Measurements from ENCODE around the gene MARCHF10.
"Not testable (repeated sequence)": the region's sequence is repeated elsewhere in the genome, so short reads cannot be mapped to it uniquely, and the experiment has no call there.

MARCHF10 gene, protein sequence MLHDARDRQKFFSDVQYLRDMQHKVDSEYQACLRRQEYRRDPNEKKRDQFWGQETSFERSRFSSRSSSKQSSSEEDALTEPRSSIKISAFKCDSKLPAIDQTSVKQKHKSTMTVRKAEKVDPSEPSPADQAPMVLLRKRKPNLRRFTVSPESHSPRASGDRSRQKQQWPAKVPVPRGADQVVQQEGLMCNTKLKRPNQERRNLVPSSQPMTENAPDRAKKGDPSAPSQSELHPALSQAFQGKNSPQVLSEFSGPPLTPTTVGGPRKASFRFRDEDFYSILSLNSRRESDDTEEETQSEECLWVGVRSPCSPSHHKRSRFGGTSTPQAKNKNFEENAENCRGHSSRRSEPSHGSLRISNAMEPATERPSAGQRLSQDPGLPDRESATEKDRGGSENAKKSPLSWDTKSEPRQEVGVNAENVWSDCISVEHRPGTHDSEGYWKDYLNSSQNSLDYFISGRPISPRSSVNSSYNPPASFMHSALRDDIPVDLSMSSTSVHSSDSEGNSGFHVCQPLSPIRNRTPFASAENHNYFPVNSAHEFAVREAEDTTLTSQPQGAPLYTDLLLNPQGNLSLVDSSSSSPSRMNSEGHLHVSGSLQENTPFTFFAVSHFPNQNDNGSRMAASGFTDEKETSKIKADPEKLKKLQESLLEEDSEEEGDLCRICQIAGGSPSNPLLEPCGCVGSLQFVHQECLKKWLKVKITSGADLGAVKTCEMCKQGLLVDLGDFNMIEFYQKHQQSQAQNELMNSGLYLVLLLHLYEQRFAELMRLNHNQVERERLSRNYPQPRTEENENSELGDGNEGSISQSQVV

DNA sequence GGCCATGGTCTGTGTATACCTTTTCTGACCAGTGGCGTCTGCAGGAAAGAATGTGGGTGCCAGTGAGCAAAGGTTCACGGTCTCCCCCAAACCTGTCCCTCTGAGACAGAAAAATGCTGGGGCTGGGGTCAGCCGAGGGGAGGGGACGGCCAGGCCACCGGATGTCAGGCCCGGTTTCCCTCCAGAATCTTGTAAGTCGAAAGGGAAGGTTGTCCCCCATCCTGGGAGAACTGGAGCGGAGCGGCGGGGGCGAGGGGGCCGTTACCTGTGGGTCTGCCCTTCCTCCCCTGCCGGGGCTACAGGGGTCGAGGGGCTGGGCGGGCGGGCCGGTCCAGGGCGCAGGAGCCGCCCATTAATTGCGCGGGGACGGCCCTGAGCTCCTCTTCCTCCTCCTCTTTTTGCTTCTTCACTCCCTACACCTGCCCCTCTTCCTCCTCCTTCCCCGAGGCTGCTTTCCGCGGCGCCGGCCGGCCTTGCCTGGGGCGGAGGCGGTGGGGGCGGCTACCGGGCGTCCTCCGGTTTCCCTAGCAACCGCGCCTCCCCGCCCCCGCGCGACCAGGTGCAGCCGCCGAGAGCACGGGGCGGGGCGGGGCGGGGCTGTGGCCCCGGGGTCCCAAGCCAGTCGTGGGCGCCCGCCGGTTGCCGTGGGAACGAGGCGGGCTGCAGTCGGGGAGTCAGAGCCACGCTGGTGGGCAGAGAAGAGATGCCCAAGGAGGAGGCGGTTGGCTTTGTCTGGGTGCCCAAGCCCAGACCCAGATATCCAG lies at the start of gene MARCHF10:
Gene MARCHF10 (minus strand): TSS at position 503 of the 764 bp plus-strand sequence. CDS start 6,579 bp downstream, outside the sequence.
- DNase-seq = peak in 19 of 58 donors; percentile 4 to 62 (median 21)

DNA sequence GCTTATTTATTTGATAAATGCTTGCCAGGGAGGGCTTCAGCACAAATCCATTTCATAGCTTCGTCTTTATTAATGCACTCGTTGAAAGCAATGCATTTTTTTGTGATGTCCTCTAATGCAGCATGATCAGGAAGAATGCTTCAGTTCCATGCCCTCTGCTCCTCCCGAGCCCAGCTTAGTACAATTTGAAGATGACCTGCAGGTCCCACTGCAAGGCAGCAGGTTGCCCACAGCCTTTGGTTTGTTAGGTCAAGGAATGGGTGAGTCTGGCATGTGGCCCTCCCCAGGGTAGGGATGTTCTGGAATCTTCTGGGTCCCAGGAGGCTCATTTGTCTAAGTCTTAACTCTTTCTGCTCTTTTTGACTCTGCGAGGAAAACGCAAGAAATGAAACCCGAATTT lies 49.4 kb upstream of the MARCHF10 start:
- DNase-seq = no peak

DNA sequence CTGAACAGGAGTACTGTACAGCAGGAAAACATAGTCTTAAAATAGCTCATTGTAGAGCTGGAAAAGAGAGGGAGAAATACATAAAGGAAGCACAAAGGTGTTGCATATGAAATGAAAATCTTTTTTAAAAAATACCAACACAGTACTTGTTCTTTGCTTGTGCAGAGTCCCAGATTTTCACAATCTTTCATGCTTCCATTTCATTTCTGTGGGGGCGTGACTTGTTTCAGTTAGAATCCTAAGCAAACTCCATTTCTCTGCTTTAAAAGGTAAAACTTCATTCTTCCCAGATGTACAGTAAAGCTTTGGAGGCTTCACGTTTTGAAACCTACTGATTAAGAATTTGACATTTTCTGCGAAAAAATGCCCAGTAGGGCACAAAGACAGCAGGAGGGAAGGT lies 48.5 kb upstream of the MARCHF10 start:
- DNase-seq = peak in 1 of 58 donors; percentile 8

DNA sequence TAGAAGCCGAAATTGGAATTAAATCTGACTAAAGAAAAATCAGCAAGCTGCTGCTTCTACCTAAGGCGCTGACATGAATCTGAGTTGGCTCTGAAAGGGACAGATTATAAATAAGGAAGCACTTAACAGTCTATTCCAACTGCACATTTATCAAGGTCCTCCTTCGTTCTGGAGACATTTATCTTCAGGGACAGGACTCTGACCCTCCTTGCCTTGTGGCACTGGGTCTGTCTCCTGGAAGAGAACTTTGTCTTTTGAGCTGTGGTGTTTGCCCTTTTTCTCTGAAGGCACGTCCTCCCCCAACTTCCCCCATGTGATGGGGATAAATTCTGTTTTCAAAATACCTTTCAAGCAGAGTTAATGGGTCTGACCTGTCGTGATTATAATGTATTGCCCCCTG lies 47.0 kb upstream of the MARCHF10 start:
- DNase-seq = no peak

DNA sequence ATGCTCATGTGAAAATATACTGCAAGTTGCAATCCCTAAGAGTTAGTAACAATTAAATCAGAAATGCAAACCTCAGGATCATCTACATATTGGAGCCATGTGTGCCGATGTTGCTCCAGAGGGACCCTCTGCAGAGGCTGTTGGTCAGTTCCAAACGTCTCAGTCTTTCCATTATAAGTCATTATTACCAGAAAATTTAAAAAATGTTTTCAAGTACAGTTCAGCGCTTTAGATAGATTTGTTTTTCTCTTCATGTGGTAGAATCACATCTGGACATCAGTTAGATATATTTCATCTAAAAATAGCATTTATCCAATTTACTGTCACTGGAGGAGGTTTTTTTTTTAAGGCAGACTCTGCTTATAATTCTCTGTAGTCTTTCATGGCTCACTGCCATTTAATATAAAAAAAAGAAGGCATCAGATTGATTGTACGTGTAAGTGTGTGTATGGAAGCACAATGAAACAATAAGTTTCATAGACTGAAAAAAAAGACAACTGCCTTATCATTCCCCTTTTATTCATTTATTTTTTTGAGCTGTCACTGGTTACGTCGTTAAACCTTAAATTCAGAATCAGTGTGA lies 46.1 kb upstream of the MARCHF10 start:
- DNase-seq = no peak

DNA sequence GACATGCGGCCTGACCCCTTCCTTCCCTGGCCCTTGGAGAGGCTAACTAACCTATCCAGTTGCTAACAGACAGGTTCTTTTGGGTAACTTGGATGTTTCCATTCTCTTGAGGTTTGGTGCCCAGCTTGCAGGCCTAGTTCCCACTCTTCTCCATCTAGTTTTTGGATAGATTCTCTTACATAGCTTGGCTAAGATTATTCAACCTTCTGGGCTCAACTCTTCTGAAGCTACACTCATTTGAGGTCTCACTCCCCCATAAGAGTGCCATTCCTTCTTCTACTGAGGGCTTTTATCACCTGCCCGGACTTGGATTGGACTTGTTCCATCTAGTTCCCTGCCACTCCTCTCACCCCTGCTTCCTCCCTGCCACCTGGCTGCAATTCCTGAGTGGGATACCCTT lies 44.1 kb upstream of the MARCHF10 start:
- DNase-seq = no peak

DNA sequence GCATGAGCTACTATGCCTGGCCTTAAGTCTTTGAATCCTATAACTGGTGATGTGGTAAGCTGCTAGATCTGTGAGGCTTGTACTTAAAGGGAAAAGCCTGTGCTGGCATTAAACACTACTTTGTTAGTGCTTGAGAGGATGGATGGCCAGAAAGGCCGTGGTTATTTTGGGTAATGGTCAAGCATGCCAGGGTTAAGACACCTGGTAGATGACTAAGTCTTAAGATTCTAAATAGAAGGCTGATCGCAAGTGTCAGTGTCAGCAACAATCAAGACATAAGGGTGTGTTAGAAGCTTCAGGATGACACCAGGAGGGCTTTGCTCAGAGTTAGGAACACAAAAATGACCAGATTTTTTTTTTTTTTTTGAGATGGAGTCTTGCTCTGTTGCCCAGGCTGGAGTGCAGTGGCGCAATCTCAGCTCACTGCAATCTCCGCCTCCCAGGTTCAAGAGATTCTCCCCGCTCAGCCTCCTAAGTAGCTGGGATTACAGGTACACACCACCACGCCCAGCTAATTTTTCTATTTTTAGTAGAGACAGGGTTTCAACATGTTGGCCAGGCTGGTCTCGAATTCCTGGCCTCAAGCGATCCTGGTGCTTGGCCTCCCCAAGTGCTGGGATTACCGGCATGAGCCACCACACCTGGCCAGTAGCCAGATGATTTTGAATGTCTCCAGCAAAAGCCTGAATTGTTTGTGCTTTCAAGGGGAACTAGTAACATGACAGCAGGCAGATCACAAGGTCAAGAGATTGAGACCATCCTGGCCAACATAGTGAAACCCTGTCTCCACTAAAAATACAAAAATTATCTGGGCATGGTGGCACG lies 41.7 kb upstream of the MARCHF10 start:
- not testable (repeated sequence) for DNase-seq

DNA sequence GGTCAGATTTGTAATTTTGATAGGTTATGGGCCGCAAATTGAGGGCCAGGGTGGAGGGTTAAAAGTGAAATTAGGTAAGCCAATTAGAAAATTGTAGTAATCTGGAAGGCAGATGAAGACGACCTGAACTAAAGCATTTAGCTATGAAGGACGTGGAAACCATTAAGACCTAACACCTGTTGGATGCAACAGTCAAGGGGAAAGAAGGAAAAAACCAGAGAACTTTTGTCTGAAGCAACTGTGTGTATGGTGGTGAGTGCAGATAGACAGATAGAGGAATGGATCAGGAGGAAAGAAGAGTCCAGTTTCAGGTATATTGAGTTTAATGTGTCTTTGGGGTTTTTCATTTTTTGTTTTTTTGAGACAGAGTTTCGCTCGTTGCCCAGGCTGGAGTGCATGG lies 40.2 kb upstream of the MARCHF10 start:
- DNase-seq = no peak

DNA sequence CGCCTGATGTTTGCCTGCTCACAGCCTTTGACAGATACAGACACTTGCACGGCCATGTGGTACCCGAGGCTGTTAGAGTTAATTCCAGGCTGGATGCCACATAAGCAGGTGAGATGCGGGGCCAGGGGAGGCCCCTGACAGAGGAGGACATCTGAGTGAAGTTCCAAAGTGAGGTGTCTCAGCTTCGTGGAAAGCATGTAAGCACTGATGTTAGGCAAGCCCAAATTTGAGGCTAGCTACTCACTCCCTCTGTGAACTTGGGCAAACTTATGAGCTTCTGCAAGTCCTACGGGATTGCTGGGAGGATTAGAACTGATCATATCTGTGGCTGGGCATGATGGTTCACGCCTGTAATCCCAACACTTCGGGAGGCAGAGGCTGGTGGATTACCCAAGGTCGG lies 39.3 kb upstream of the MARCHF10 start:
- DNase-seq = no peak

DNA sequence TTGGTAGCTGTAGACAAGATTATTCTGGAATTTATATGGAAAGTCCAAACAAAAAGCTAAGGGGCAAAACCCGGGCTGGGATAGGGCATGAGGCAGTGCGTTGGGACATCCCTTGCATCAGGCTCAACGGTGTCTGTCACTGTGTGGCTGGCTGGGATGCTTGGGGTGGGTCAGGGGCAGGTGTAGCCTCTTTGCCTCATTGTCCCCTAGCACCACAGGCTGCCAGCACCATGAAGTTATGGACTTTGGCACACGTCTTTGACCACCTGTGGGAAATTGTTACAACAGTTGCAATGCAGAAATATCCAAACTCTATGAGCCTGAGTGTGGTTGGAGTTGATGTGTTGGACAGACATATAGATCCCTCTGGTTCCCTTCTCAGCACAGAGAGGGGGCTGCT lies 32.8 kb upstream of the MARCHF10 start:
- DNase-seq = no peak

DNA sequence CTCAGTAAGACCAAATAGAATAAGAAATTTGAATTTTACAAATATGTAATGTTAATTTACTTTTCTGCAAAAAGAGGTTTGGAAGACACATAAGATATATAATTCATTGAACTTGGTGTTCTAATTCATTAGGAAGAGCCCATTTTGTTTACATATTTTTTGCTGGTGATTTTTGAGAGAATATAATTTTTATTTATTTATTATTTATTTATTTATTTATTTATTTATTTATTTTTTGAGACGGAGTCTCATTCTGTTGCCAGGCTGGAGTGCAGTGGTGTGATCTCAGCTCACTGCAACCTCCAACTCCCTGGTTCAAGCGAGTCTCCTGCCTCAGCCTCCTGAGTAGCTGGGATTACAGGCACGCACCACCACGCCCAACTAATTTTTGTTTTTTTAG lies 25.7 kb upstream of the MARCHF10 start:
- not testable (repeated sequence) for DNase-seq

DNA sequence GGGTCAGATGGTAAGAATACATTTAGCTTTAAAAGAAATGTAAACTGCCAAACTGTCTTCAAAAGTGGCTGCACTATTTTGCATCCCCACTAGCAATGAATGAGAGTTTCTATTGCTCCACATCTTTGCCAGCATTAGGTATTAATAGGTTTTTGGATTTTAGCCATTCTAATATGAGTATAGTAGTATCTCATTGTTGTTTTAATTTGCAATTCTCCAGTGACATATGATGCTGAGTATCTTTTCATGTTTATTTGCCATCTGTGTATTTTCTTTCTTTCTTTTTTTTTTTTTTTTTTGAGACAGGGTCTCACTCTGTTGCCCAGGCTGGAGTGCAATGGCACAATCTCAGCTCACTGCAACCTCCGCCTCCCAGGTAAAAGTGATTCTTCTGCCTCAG lies 24.3 kb upstream of the MARCHF10 start:
- DNase-seq = no peak

DNA sequence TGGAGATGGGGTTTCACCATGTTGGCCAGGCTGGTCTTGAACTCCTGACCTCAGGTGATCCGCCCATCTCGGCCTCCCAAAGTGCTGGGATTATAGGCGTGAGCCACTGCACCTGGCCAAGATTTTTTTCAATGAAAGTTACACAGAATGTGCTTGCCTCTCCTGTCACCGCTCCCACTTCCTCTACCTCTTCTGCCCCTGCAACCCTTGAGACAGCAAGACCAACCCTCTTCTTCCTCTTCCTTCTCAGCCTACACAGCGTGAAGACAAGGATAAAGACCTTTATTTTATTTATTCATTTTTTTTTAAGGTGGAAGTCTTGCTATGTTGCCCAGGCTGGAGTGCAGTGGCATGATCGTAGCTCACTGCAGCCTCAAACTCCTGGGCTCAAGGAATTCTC lies 23.0 kb upstream of the MARCHF10 start:
- not testable (repeated sequence) for DNase-seq

DNA sequence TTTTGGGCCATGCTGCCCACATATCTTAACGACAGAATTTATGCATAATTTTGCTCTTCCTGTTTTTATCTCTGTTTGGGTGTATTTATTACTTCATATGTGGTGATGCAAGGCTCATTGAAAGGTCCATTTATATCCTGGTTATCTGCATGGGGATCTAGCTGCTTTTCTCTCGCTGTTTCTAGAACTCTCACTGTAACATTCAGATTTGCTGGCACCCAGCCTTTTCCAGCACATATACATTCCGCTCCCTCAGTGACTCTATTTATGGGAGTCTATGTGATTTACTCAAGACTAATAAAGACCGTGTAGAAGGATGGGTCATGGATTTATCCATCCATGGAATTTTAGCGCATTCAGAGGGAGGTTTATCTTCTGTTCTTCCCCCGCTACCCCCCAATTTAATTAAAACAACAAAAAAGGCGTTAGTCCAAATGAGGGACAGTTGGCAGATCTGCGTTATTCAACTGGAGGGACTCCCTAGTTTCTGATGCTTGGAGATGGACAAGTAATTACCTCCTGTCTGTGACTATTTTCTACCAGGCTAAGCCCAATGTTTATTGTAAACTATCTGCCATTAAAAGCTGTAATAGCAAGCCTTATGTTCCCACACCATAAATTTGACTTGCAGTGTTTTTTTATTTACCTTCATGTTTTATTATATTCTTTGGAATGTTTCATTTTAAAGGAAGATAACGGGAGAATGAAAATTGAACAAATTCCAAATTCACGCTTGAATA lies 19.8 kb upstream of the MARCHF10 start:
- peak in 6 of 58 donors; percentile 1 to 48 (median 6) for DNase-seq

DNA sequence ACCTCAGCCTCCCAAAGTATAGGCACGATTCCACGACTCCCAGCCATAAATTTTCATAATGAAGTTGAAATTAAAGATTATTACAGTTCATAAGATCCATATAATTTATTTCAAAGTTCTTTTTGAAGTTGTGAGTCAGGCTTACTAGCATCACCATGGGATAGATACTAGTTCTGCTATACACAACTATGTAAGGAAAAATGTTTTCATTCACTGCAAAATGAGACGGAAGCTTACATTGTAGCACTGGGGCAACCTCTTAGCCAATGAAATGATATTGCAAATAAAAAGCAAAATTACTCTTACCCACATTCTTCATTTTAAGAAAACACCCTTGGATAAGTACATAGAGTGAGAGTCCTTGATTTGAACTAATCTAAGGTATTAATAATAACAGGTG lies 18.8 kb upstream of the MARCHF10 start:
- DNase-seq = no peak

DNA sequence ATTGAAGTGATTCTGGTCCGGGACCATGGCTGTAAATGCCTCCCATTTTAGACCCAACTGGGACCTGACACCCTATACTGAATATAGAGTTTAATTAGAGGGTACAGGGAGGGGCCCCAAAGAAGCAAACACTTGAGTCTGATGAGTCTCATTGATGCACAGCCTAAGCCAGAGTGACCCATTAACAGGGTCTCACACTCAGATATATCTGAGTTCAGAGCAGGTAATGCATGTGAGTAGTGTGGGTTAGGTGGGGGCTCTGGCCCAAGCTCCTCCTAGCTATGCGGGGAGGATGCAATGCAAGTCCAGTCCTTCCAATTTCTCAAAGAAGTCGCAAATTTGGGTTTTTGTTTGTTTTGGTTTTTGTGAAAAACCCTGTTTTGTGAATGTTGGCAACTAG lies 17.1 kb upstream of the MARCHF10 start:
- DNase-seq = no peak

DNA sequence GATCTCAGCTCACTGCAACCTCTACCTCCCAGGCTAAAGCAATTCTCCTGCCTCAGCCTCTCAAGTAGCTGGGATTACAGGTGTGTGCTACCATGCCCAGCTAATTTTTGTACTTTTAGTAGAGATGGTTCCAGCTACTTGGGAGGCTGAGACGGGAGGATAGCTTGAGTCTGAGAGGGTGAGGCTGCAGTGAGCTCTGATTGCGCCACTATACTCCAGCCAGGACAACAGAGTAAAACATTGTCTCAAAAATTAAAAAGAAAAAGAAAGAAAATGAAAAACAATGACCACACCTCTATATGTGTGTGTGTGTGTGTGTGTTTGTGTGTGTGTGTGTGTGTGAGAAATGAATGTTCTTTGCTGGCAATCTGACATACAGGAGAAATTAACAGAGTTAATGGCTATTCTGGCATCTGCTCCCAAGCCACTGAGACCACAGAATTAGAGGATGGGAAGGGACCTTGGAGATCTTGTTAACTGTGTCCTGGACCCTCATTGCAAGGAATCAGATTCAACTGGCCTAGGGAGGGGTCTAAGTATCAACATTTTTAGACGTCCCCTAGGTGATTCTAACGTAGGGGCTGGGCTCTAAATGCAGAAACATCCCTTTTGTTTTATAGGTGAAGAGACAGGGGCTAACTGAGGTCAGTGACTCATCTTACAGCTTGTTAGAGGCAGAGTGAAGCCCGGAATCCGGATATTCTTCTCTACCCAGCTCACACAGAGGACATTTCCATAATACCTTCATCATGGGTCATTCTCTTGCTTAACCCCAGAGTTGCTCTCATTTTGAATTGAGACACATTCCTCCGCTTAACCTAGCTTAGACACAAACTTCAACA lies 16.4 kb upstream of the MARCHF10 start:
- DNase-seq = no peak

DNA sequence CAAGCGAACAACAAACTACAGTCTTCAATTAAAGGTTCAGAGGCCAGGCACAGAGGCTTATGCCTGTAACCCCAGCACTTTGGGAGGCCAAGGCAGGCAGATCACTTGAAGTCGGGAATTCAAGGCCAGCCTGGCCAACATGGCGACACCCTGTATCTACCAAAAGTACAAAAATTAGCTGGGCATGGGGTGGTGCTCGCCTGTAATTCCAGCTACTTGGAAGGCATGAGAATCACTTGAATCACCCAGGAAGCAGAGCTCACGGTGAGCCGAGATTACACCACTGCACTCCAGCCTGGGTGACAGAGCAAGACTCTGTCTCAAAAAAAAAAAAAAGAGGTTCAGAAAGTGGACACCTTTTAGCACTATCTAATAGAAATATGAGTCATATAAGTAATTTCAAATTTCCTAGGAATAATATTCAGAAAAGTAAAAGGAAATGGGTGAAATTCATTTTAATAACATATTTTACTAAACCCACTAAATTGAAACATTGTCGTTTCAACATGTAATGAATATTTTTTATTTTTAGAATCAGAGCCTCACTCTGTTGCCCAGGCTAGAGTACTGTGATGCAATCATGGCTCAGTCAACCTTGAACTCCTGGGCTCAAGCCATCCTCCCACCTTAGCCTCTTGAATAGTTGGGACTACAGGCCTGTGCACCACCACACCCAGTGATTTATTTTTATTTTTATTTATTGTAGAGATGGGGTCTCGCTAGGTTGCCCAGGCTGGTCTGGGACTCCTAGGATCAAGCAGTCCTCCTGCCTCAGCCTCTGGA lies 15.2 kb upstream of the MARCHF10 start:
- DNase-seq = no peak
